C4-2B (cell line): ENCODE results near the gene CXCL14.

Source experiments
- CTCF ChIP-seq: fragments of 450-650 bp; conservative IDR thresholded peaks from 2 replicates; pipeline ENCODE4 v1.5.1; 2017; ENCODE audit warnings: mild to moderate bottlenecking
- ZFX ChIP-seq: fragments of 450-650 bp; IDR thresholded peaks from 2 replicates; pipeline ENCODE4 v1.6.1; 2017

GRCh38 chr5:135574493-135574892, 4.3 kb downstream of the CXCL14 start:
- no peak for TF ChIP-seq CTCF
- TF ChIP-seq ZFX, result no peak
